Adipose tissue (tissue), 3 donors: ENCODE results near the gene SIRPA. TPM values are rescaled to one million over a fixed set of nuclear protein-coding genes. Genes with fewer than 3 reads are reported as not detected.

Experiments used
- H3K27ac ChIP-seq: one replicate; pipeline ENCODE4 v1.5.1; 2013; ENCODE audit warnings: low read depth, low read length
- WGBS, 3 donors: extraction: QIAGEN DNeasy Blood & Tissue Kit; methylation state at CpG; one replicate each; pipeline ENCODE4 v1.1.7; 2013; 5-methylcytosine and 5-hydroxymethylcytosine counted together
- polyA plus RNA-seq, 3 donors: library from polyadenylated mRNA; stranded (reverse); fragments of 200-250 nt; gene quantifications; one replicate each; pipeline ENCODE4 v1.2.3, GENCODE V29; 2013
- donor health status: healthy with polysubstance abuse.
- donor health status: Bipolar disorder and iron deficiency.
- donor health status: healthy.

The SIRPA gene
- polyA plus RNA-seq, 3 donors: 7.9 to 36.2 (median 25.4) TPM

GRCh38 chr20:1881240-1881835 lies 13.9 kb upstream of the SIRPA start:
- WGBS, 3 donors: 38 to 47% (median 41%) methylated on average over 12 of the region's 12 CpGs
- H3K27ac ChIP-seq: no peak overlapping the region

- 69 to 84% (median 81%) methylated on average over 8 of the region's 8 CpGs for WGBS, 3 donors
Measured at GRCh38 chr20:1882026-1882425, 13.2 kb upstream of the SIRPA start.

GRCh38 chr20:1883986-1884385 lies 11.2 kb upstream of the SIRPA start:
- 34 to 42% (median 41%) methylated on average over 9 of the region's 9 CpGs for WGBS, 3 donors
- no peak overlapping the region for H3K27ac ChIP-seq

More at GRCh38 chr20:1882026-1882425, 13.2 kb upstream of the SIRPA start:
- H3K27ac ChIP-seq: no peak overlapping the region

- WGBS, 3 donors: 59 to 81% (median 75%) methylated on average over 4 of the region's 4 CpGs
- H3K27ac ChIP-seq: no peak overlapping the region
Measured at GRCh38 chr20:1885254-1885653, 10.0 kb upstream of the SIRPA start.

- WGBS, 3 donors: 69 to 76% (median 74%) methylated on average over 9 of the region's 9 CpGs
- no peak overlapping the region for H3K27ac ChIP-seq
Measured at GRCh38 chr20:1885940-1886693, 9.1 kb upstream of the SIRPA start.

- no peak overlapping the region for H3K27ac ChIP-seq
- 19 to 40% (median 28%) methylated on average over 5 of the region's 5 CpGs for WGBS, 3 donors
Measured at GRCh38 chr20:1887321-1887720, 7.9 kb upstream of the SIRPA start.

GRCh38 chr20:1887756-1888155 lies 7.5 kb upstream of the SIRPA start:
- 55 to 95% (median 78%) methylated on average over 2 of the region's 2 CpGs for WGBS, 3 donors
- H3K27ac ChIP-seq: no peak overlapping the region

GRCh38 chr20:1888796-1889463 lies 6.3 kb upstream of the SIRPA start:
- H3K27ac ChIP-seq: no peak overlapping the region
- 31 to 57% (median 41%) methylated on average over 7 of the region's 7 CpGs for WGBS, 3 donors

GRCh38 chr20:1890469-1891262 lies 4.5 kb upstream of the SIRPA start:
- 74 to 82% (median 75%) methylated on average over 14 of the region's 14 CpGs for WGBS, 3 donors
- H3K27ac ChIP-seq: no peak overlapping the region

GRCh38 chr20:1891263-1892118 lies 3.7 kb upstream of the SIRPA start:
- 66 to 91% (median 87%) methylated on average over 17 of the region's 17 CpGs for WGBS, 3 donors
- no peak overlapping the region for H3K27ac ChIP-seq

- 95 to 100% (median 98%) methylated on average over 1 of the region's 1 CpG for WGBS, 3 donors
Measured at GRCh38 chr20:1892119-1892385, 3.2 kb upstream of the SIRPA start.

GRCh38 chr20:1893721-1894470 lies 1.3 kb upstream of the SIRPA start:
- WGBS, 3 donors: 8 to 11% (median 9%) methylated on average over 47 to 54 of the region's 54 CpGs
- peak overlapping the region; percentile 82 for H3K27ac ChIP-seq

More at GRCh38 chr20:1892119-1892385, 3.2 kb upstream of the SIRPA start:
- no peak overlapping the region for H3K27ac ChIP-seq

- H3K27ac ChIP-seq: peak overlapping the region; percentile 82
- 0 to 1% (median 1%) methylated on average over 8 to 69 of the region's 70 CpGs for WGBS, 3 donors
Measured at GRCh38 chr20:1894471-1894950, 696 bp upstream of the SIRPA start.

- H3K27ac ChIP-seq: peak overlapping the region; percentile 82
- WGBS, 3 donors: 13 to 27% (median 15%) methylated on average over 24 of the region's 24 CpGs
Measured at GRCh38 chr20:1895674-1896483, 672 bp downstream of the SIRPA start.

- WGBS, 3 donors: 61 to 71% (median 62%) methylated on average over 12 of the region's 12 CpGs
- peak overlapping the region; percentile 38 for H3K27ac ChIP-seq
Measured at GRCh38 chr20:1896484-1897258, 1.5 kb downstream of the SIRPA start.

- H3K27ac ChIP-seq: no peak overlapping the region
- WGBS, 3 donors: 55 to 73% (median 66%) methylated on average over 2 of the region's 2 CpGs
Measured at GRCh38 chr20:1897541-1897940, 2.3 kb downstream of the SIRPA start.
